HCT116 (cell line): ENCODE results near the gene ZNF750. TPM values are rescaled to one million over a fixed set of nuclear protein-coding genes. Genes with fewer than 3 reads are reported as not detected.

Source experiments
- ATAC-seq: fragments of 200-7000 bp; cut with Tn5 transposase; 2 replicates; pipeline ENCODE4 v1.9.1; 2020; ENCODE audit warnings: mild to moderate bottlenecking, moderate library complexity
- BruUV-seq: library from RNA; stranded (reverse); fragments of 400-500 nt; replicated peaks from 2 replicates; lab custom pipeline; 2021; lab: Mats Ljungman, UMichigan
- CTCF ChIA-PET: fragments of 300-600 bp; sonication (Branson Sonifier 250); formaldehyde crosslinking; loops from one replicate; lab custom pipeline; 2021; ENCODE audit warnings: antibody characterized with exemption; lab: Charles Lee
- POLR2A ChIA-PET: fragments of 300-600, 350-600 bp; sonication (Branson Sonifier 250); formaldehyde crosslinking; loops from one replicate; lab custom pipeline; 2021; ENCODE audit warnings: antibody characterized with exemption; lab: Charles Lee
- RAD21 ChIA-PET, 2 experiments: fragments of 300-600 bp; sonication (Branson Sonifier 250); formaldehyde crosslinking; loops; one replicate each; lab custom pipeline; 2023; ENCODE audit warnings: low total read pairs in 2 of 2; ENCODE audit not compliant: uncharacterized antibody in 2 of 2, unreplicated experiment in 2 of 2, low non-redundant PET in 1 of 2; lab: Charles Lee
- DNase-seq: peaks from one replicate; pipeline ENCODE4 v3.0.0-alpha.2; 2010; ENCODE audit warnings: low read depth, low spot score
- H2AFZ ChIP-seq: fragments of 200-600 bp; shearing (Covaris generic), sonication (generic); 2 replicates; pipeline ENCODE4 v1.6.1; 2017; ENCODE audit warnings: low read depth, mixed run types, mixed read lengths, antibody characterized with exemption, low read length; ENCODE audit not compliant: poor library complexity, severe bottlenecking
- H3K27ac ChIP-seq: 2 replicates; pipeline ENCODE4 v1.5.1; 2012; ENCODE audit warnings: low read depth, low read length
- H3K27me3 ChIP-seq: fragments of 200-600 bp; sonication (generic); 2 replicates; pipeline ENCODE4 v1.6.1; 2016; ENCODE audit warnings: mixed run types, low read length, mixed read lengths; ENCODE audit not compliant: insufficient read depth
- H3K36me3 ChIP-seq, 2 experiments: fragments of 200-500 bp in 1 of 2; fragments of 200-600 bp in 1 of 2; sonication (Bioruptor generic) in 1 of 2; sonication (generic) in 1 of 2; 2 replicates each; pipeline versions ENCODE4 v1.5.1 to v1.6.1; 2014 to 2016; ENCODE audit warnings: low read length in 2 of 2, inconsistent platforms in 1 of 2, mixed read lengths in 1 of 2, mixed run types in 1 of 2; ENCODE audit not compliant: insufficient read depth in 2 of 2, control insufficient read depth in 1 of 2
- H3K4me1 ChIP-seq, 2 experiments: fragments of 200-600 bp in 1 of 2; sonication (generic) in 1 of 2; 2 replicates each; pipeline versions ENCODE4 v1.5.1 to v1.6.1; 2012 to 2017; ENCODE audit warnings: low read length in 2 of 2, inconsistent platforms in 1 of 2, mild to moderate bottlenecking in 1 of 2, mixed read lengths in 1 of 2, mixed run types in 1 of 2, moderate library complexity in 1 of 2; ENCODE audit not compliant: insufficient read depth in 2 of 2, control insufficient read depth in 1 of 2
- H3K4me2 ChIP-seq: fragments of 200-600 bp; sonication (generic); 2 replicates; pipeline ENCODE4 v1.6.1; 2017; ENCODE audit warnings: mixed run types, low read length, mixed read lengths
- H3K4me3 ChIP-seq, 2 experiments: fragments of 200-600 bp in 1 of 2; sonication (generic) in 1 of 2; replicated peaks in 1 of 2; 2 replicates each; pipeline ENCODE4 v1.5.1; 2011 to 2016; ENCODE audit warnings: low read length in 2 of 2, control low read depth in 1 of 2, low read depth in 1 of 2, mild to moderate bottlenecking in 1 of 2, mixed read lengths in 1 of 2, mixed run types in 1 of 2
- H3K79me2 ChIP-seq: fragments of 200-600 bp; sonication (generic); 2 replicates; pipeline ENCODE4 v1.6.1; 2017; ENCODE audit warnings: mild to moderate bottlenecking, mixed run types, low read length, moderate library complexity, mixed read lengths; ENCODE audit not compliant: insufficient read depth
- H3K9ac ChIP-seq: fragments of 200-600 bp; sonication (generic); 2 replicates; pipeline ENCODE4 v1.6.1; 2016; ENCODE audit warnings: low read length, mixed read lengths
- H3K9me2 ChIP-seq: fragments of 200-600 bp; sonication (generic), shearing (Covaris generic); 2 replicates; pipeline ENCODE4 v1.6.1; 2017; ENCODE audit warnings: mixed run types, mild to moderate bottlenecking, moderate library complexity; ENCODE audit not compliant: insufficient read depth
- H3K9me3 ChIP-seq, 2 experiments: fragments of 200-500 bp in 1 of 2; fragments of 200-600 bp in 1 of 2; sonication (Bioruptor generic) in 1 of 2; sonication (generic) in 1 of 2; 2 replicates each; pipeline ENCODE4 v1.6.1; 2014 to 2017; ENCODE audit warnings: low read length in 2 of 2, mixed read lengths in 2 of 2, inconsistent platforms in 1 of 2, low read depth in 1 of 2, mild to moderate bottlenecking in 1 of 2, mixed run types in 1 of 2, moderate library complexity in 1 of 2; ENCODE audit not compliant: control insufficient read depth in 1 of 2, insufficient read depth in 1 of 2
- H4K20me1 ChIP-seq: fragments of 200-600 bp; sonication (generic), shearing (Covaris generic); 2 replicates; pipeline ENCODE4 v1.6.1; 2017; ENCODE audit warnings: mixed run types, mild to moderate bottlenecking, moderate library complexity; ENCODE audit not compliant: insufficient read depth
- CBX3 ChIP-seq: IDR thresholded peaks from 2 replicates; pipeline ENCODE4 v1.6.1; 2012; ENCODE audit warnings: low read depth
- CEBPB ChIP-seq: IDR thresholded peaks from 2 replicates; pipeline ENCODE4 v1.6.1; 2012; ENCODE audit warnings: low read depth
- CTCF ChIP-seq, 3 experiments: fragments of 200-600 bp in 1 of 3; sonication (generic) in 1 of 3; IDR thresholded peaks in 2 of 3; conservative IDR thresholded peaks in 1 of 3; 2 replicates each; pipeline ENCODE4 v1.5.1; 2012 to 2017; ENCODE audit warnings: low read depth in 2 of 3, low read length in 2 of 3, antibody characterized with exemption in 1 of 3, borderline replicate concordance in 1 of 3, control low read depth in 1 of 3, mild to moderate bottlenecking in 1 of 3, mixed read lengths in 1 of 3, mixed run types in 1 of 3, moderate library complexity in 1 of 3; ENCODE audit not compliant: insufficient read depth in 1 of 3
- EGR1 ChIP-seq: IDR thresholded peaks from 2 replicates; pipeline ENCODE4 v1.6.1; 2012; ENCODE audit warnings: low read depth
- EZH2 ChIP-seq: fragments of 200-600 bp; sonication (generic); IDR thresholded peaks from 2 replicates; pipeline ENCODE4 v1.6.1; 2017; ENCODE audit warnings: antibody characterized with exemption, mixed run types
- EZH2phosphoT487 ChIP-seq: fragments of 200-600 bp; IDR thresholded peaks from 2 replicates; pipeline ENCODE4 v1.6.1; 2018; ENCODE audit warnings: antibody characterized with exemption, borderline replicate concordance
- POLR2A ChIP-seq: IDR thresholded peaks from 2 replicates; pipeline ENCODE4 v1.7.0; 2011; ENCODE audit warnings: borderline replicate concordance; ENCODE audit not compliant: insufficient read depth, insufficient read length; ENCODE audit errors: extremely low read depth
- POLR2AphosphoS5 ChIP-seq: IDR thresholded peaks from 2 replicates; pipeline ENCODE4 v1.6.1; 2011; ENCODE audit warnings: mild to moderate bottlenecking, low read depth, low read length, moderate library complexity
- SP1 ChIP-seq: IDR thresholded peaks from 2 replicates; pipeline ENCODE4 v1.6.1; 2012; ENCODE audit warnings: low read depth
- SRF ChIP-seq: IDR thresholded peaks from 2 replicates; pipeline ENCODE4 v1.6.1; 2012; ENCODE audit warnings: low read depth
- TCF7L2 ChIP-seq: IDR thresholded peaks from 2 replicates; pipeline ENCODE4 v1.7.0; 2011; ENCODE audit warnings: borderline replicate concordance, inconsistent platforms; ENCODE audit not compliant: insufficient read depth, insufficient read length; ENCODE audit errors: extremely low read depth
- ZFX ChIP-seq: fragments of 450-650 bp; IDR thresholded peaks from 2 replicates; pipeline ENCODE4 v1.6.1; 2017
- ZNF274 ChIP-seq: fragments of 200-500 bp; sonication (Bioruptor generic); IDR thresholded peaks from 2 replicates; pipeline ENCODE4 v1.6.1; 2014; ENCODE audit warnings: mild to moderate bottlenecking, low read depth, low read length, inconsistent platforms
- intact Hi-C: fragments of 100-400 bp; cut with micrococcal nuclease; formaldehyde crosslinking; loops from 2 replicates; pipeline ENCODE4 v1.10.0; 2022
- total RNA-seq: library from RNA; stranded (reverse); gene quantifications from one replicate; pipeline ENCODE4 v1.2.1, GENCODE V29; 2021; ENCODE audit not compliant: unreplicated experiment
- TF ChIP-seq, protein P1 (sequence below): IDR thresholded peaks from 2 replicates; pipeline ENCODE4 v1.6.1; 2012; ENCODE audit warnings: low read depth

ZNF750 gene
- total RNA-seq, 1 experiment from 2014 or later = not detected

- no TSS peak for BruUV-seq
- POLR2A ChIA-PET = no interaction called here
- H3K27me3 ChIP-seq = no peaks in the 10 kb centered on the region
- ATAC-seq = no peak
- H2AFZ ChIP-seq = no peak overlapping the region
- H3K36me3 ChIP-seq = no peaks in the 10 kb centered on the region; a peak in 1 of 4 replicates
- no peaks in the 10 kb centered on the region for H3K9me2 ChIP-seq
- peaks cover 31% of the 10 kb centered on the region; the same call in 1 of the 2 replicates for H3K79me2 ChIP-seq
- no peak overlapping the region for H3K9ac ChIP-seq
- no peaks in the 10 kb centered on the region for H3K9me3 ChIP-seq
- no peak for DNase-seq
- H3K4me3 ChIP-seq = no peak overlapping the region
- H3K4me1 ChIP-seq = peaks cover 2 to 18% of the 10 kb centered on the region in 2 experiments; a peak in 3 of 4 replicates
- RAD21 ChIA-PET = no interaction called here
- intact Hi-C loops = no loop called here
- no peak overlapping the region for H3K4me2 ChIP-seq
- CTCF ChIA-PET = no interaction called here
- TF ChIP-seq EGR1 (no peak), ZFX (no peak), POLR2A (no peak), EZH2 (no peak), EZH2phosphoT487 (no peak), TCF7L2 (no peak), POLR2AphosphoS5 (no peak), CTCF (IDR thresholded peaks at IDR 0.05 in 2 of 3, conservative IDR thresholded peaks at IDR 0.05 in 1 of 3; ENCODE audit: borderline replicate concordance in 1 of 3, insufficient read depth in 1 of 3, low read depth in 2 of 3, low read length in 2 of 3) (no peak), SRF (no peak), CEBPB (no peak), ZNF274 (no peak), CBX3 (no peak), SP1 (no peak)
- TF ChIP-seq, protein P1, sequence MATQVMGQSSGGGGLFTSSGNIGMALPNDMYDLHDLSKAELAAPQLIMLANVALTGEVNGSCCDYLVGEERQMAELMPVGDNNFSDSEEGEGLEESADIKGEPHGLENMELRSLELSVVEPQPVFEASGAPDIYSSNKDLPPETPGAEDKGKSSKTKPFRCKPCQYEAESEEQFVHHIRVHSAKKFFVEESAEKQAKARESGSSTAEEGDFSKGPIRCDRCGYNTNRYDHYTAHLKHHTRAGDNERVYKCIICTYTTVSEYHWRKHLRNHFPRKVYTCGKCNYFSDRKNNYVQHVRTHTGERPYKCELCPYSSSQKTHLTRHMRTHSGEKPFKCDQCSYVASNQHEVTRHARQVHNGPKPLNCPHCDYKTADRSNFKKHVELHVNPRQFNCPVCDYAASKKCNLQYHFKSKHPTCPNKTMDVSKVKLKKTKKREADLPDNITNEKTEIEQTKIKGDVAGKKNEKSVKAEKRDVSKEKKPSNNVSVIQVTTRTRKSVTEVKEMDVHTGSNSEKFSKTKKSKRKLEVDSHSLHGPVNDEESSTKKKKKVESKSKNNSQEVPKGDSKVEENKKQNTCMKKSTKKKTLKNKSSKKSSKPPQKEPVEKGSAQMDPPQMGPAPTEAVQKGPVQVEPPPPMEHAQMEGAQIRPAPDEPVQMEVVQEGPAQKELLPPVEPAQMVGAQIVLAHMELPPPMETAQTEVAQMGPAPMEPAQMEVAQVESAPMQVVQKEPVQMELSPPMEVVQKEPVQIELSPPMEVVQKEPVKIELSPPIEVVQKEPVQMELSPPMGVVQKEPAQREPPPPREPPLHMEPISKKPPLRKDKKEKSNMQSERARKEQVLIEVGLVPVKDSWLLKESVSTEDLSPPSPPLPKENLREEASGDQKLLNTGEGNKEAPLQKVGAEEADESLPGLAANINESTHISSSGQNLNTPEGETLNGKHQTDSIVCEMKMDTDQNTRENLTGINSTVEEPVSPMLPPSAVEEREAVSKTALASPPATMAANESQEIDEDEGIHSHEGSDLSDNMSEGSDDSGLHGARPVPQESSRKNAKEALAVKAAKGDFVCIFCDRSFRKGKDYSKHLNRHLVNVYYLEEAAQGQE = no peak
- H4K20me1 ChIP-seq = 0 out of 2 replicates have a peak, but pooled peaks cover 3% of the 10 kb centered on the region
- H3K27ac ChIP-seq = no peak overlapping the region
Observed at GRCh38 chr17:82883419-82884031, 43.7 kb upstream of the ZNF750 start.
